A673 (cell line): ENCODE measurements around the gene ZNF503.

Experiments used
- CTCF ChIP-seq: fragments of 300-800, 200-600 bp; sonication (generic); conservative IDR thresholded peaks from 2 replicates; pipeline ENCODE4 v1.5.1; 2017; ENCODE audit warnings: low read depth, mild to moderate bottlenecking, antibody characterized with exemption, low read length, moderate library complexity, mixed read lengths
- EZH2 ChIP-seq: fragments of 200-600 bp; sonication (generic); IDR thresholded peaks from 2 replicates; pipeline ENCODE4 v1.6.1; 2017; ENCODE audit warnings: borderline replicate concordance, low read depth, mild to moderate bottlenecking, mixed read lengths, antibody characterized with exemption, low read length; ENCODE audit not compliant: poor library complexity, severe bottlenecking

- TF ChIP-seq EZH2, result no peak
- no peak for TF ChIP-seq CTCF
Measured at GRCh38 chr10:75351637-75352036, 49.9 kb downstream of the ZNF503 start.
